CD4-positive, alpha-beta T cell (primary cell): Measurements from ENCODE around the gene HELT. TPM values are rescaled to one million over a fixed set of nuclear protein-coding genes. Genes with fewer than 3 reads are reported as not detected.
"Not testable (repeated sequence)": the region's sequence is repeated elsewhere in the genome, so short reads cannot be mapped to it uniquely, and the experiment has no call there.

Source experiments
- ATAC-seq: fragments of 200-7000 bp; cut with Tn5 transposase; one replicate; pipeline ENCODE4 v1.10.0; 2022; ENCODE audit warnings: mild to moderate bottlenecking; ENCODE audit not compliant: poor library complexity
- CTCF ChIA-PET: fragments of 350-600 bp; sonication (Branson Sonifier 250); formaldehyde crosslinking; loops from one replicate; lab custom pipeline; 2021; ENCODE audit warnings: antibody characterized with exemption, inconsistent platforms; lab: Charles Lee
- POLR2A ChIA-PET: fragments of 350-600 bp; sonication (Branson Sonifier 250); formaldehyde crosslinking; loops from one replicate; lab custom pipeline; 2021; ENCODE audit warnings: antibody characterized with exemption, inconsistent platforms; lab: Charles Lee
- DNase-seq, 14 experiments: peaks; one replicate each; pipeline ENCODE4 v3.0.0-alpha.2; 2013 to 2020; ENCODE audit warnings: mixed read lengths in 2 of 14
- H3K27ac ChIP-seq, 2 donors: one replicate each; pipeline versions ENCODE4 v1.5.1 to v1.7.0; 2013; ENCODE audit warnings: low read length in 2 of 2, low read depth in 1 of 2, mild to moderate bottlenecking in 1 of 2
- H3K27me3 ChIP-seq, 2 experiments: 1 replicate in 1 of 2; 2 replicates in 1 of 2; pipeline versions ENCODE4 v1.6.1 to v1.7.0; 2013; ENCODE audit warnings: low read length in 2 of 2, control low read depth in 1 of 2, mild to moderate bottlenecking in 1 of 2, moderate library complexity in 1 of 2; ENCODE audit not compliant: insufficient read depth in 2 of 2, control insufficient read depth in 1 of 2
- H3K36me3 ChIP-seq: one replicate; pipeline ENCODE4 v1.6.1; 2013; ENCODE audit warnings: low read length, control low read depth; ENCODE audit not compliant: insufficient read depth
- H3K4me1 ChIP-seq: one replicate; pipeline ENCODE4 v1.6.1; 2013; ENCODE audit warnings: low read length, control low read depth; ENCODE audit not compliant: insufficient read depth
- H3K4me3 ChIP-seq: one replicate; pipeline ENCODE4 v1.5.1; 2013; ENCODE audit warnings: mild to moderate bottlenecking, low read length, moderate library complexity
- H3K9me3 ChIP-seq, 2 experiments: 1 replicate in 1 of 2; 2 replicates in 1 of 2; pipeline versions ENCODE4 v1.6.1 to v1.7.0; 2013; ENCODE audit warnings: low read length in 2 of 2, mild to moderate bottlenecking in 2 of 2, control low read depth in 1 of 2, moderate library complexity in 1 of 2; ENCODE audit not compliant: control insufficient read depth in 1 of 2, insufficient read depth in 1 of 2
- H3K27ac Mint-ChIP-seq: one replicate; pipeline ENCODE4 v1.8.0; 2020; ENCODE audit warnings: mixed read lengths
- H3K27me3 Mint-ChIP-seq: one replicate; pipeline ENCODE4 v1.8.0; 2021; ENCODE audit warnings: mixed read lengths
- H3K36me3 Mint-ChIP-seq: one replicate; pipeline ENCODE4 v1.8.0; 2021; ENCODE audit warnings: low read depth, mixed read lengths
- H3K4me1 Mint-ChIP-seq: one replicate; pipeline ENCODE4 v1.8.0; 2021; ENCODE audit warnings: low read depth, mixed read lengths
- H3K4me3 Mint-ChIP-seq: one replicate; pipeline ENCODE4 v1.8.0; 2020; ENCODE audit warnings: mild to moderate bottlenecking, mixed read lengths
- H3K9me3 Mint-ChIP-seq: one replicate; pipeline ENCODE4 v1.8.0; 2020; ENCODE audit warnings: mixed read lengths
- intact Hi-C, 2 experiments: fragments of 100-400 bp; cut with DNase I in 1 of 2; cut with micrococcal nuclease in 1 of 2; formaldehyde crosslinking; loops; one replicate each; pipeline versions ENCODE4 v1.15.1 to v1.9.0; 2023 to 2025; cut with DNase I, micrococcal nuclease
- total RNA-seq, 174 experiments: library from RNA in 2 of 174; stranded (reverse) in 2 of 174; gene quantifications; one replicate each; pipeline ENCODE4 v1.2.3 and lab custom pipeline; 2021 to 2026
- TF ChIP-seq, protein P1 (sequence below): fragments of 200-600 bp; IDR thresholded peaks from one replicate; pipeline ENCODE4 v1.8.0; 2022; ENCODE audit warnings: antibody characterized with exemption, mild to moderate bottlenecking

Gene HELT
- total RNA-seq, 2 experiments from 2014 or later, result not detected

DNA sequence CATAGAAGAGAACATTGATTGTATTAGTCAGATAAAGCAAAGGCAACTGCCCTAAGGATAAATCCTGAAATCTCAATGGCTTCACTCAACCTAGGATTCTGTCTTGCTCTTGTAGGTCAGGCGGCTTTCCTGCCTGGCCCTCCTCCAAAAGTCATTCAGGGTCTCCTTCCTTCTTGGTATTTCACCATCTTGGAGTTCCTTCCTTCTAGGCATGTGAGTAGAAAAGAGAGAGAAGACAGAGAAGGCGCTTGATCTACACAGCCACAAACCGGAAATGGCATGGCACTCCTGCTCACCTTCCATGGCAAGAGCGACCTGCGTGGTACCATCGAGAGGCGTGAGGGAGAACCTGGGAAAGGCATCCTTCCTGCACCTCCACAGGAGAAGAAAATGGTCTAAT is 45.3 kb upstream of the HELT start:
- Mint-ChIP-seq H3K36me3 (peaks cover 5% of the 10 kb centered on the region), H3K27me3 (peaks cover 27% of the 10 kb centered on the region), H3K9me3 (peaks cover 4% of the 10 kb centered on the region), H3K4me3 (no peak overlapping the region), H3K4me1 (no peaks in the 10 kb centered on the region), H3K27ac (no peak overlapping the region)
- DNase-seq (no peak), ATAC-seq (no peak)
- no peak overlapping the region for H3K27ac ChIP-seq
- H3K36me3 ChIP-seq, result no peaks in the 10 kb centered on the region
- H3K4me3 ChIP-seq, result no peak overlapping the region
- TF ChIP-seq, protein P1, sequence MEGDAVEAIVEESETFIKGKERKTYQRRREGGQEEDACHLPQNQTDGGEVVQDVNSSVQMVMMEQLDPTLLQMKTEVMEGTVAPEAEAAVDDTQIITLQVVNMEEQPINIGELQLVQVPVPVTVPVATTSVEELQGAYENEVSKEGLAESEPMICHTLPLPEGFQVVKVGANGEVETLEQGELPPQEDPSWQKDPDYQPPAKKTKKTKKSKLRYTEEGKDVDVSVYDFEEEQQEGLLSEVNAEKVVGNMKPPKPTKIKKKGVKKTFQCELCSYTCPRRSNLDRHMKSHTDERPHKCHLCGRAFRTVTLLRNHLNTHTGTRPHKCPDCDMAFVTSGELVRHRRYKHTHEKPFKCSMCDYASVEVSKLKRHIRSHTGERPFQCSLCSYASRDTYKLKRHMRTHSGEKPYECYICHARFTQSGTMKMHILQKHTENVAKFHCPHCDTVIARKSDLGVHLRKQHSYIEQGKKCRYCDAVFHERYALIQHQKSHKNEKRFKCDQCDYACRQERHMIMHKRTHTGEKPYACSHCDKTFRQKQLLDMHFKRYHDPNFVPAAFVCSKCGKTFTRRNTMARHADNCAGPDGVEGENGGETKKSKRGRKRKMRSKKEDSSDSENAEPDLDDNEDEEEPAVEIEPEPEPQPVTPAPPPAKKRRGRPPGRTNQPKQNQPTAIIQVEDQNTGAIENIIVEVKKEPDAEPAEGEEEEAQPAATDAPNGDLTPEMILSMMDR, result no peak
- H3K4me1 ChIP-seq, result no peaks in the 10 kb centered on the region
- no peaks in the 10 kb centered on the region for H3K27me3 ChIP-seq
- ChIA-PET POLR2A (no interaction called here), CTCF (no interaction called here)
- intact Hi-C loops, result no loop called here
- peaks cover 0 to 7% of the 10 kb centered on the region in 2 experiments for H3K9me3 ChIP-seq

DNA sequence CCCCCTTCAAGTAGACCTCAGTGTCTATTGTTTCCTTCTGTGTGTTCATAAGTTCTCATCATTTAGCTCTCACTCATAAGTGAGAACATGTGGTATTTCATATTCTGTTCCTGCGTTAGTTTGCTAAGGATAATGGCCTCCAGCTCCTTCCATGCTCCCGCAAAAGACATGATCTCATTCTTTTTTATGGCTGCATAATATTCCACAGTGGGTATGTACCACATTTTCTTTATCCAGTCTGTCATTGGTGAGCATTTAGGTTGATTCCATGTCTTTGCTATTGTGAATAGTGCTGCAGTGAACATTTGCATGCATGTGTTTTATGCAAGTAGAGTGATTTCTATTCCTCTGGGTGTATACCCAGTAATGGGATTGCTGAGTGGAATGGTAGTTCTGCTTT is 41.9 kb upstream of the HELT start:
- H3K36me3 Mint-ChIP-seq, H3K27ac Mint-ChIP-seq, H3K9me3 ChIP-seq, H3K27ac ChIP-seq, ATAC-seq, CTCF ChIA-PET, H3K4me1 Mint-ChIP-seq, H3K27me3 ChIP-seq, H3K9me3 Mint-ChIP-seq, H3K36me3 ChIP-seq, DNase-seq, H3K4me1 ChIP-seq, intact Hi-C loops, H3K4me3 Mint-ChIP-seq, H3K4me3 ChIP-seq: not testable (repeated sequence)
- peaks cover 32% of the 10 kb centered on the region for H3K27me3 Mint-ChIP-seq
- POLR2A ChIA-PET, result interaction anchor here (0.6 kb wide), 1 partner anchor 562 kb away, joined by 3 read pairs; no protein-coding TSS in a partner anchor

DNA sequence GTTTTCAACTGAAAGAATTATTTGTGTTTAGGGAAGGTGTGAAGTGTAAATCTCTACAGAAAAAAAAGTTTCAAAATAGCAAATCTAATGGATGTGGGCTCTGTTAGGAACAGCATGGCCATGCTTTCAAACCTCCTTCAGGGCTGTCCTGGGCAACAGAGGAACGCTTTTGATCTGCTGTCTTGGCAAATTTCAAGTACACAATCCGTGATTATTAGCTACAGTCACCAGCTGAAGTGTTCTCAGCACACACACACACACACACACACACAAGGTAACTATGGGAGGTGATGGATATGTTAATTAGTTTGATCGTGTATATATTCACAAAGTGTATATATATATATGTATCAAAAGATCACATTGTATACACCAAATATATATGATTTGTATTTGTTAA is 40.5 kb upstream of the HELT start:
- no peak overlapping the region for H3K27ac ChIP-seq
- CTCF ChIA-PET, result no interaction called here
- H3K36me3 Mint-ChIP-seq, result no peaks in the 10 kb centered on the region
- no peaks in the 10 kb centered on the region for H3K9me3 ChIP-seq
- H3K27me3 Mint-ChIP-seq, result peaks cover 20% of the 10 kb centered on the region
- ATAC-seq (no peak), DNase-seq (no peak)
- no peaks in the 10 kb centered on the region for H3K36me3 ChIP-seq
- no peak overlapping the region for H3K4me3 ChIP-seq
- no peak overlapping the region for H3K27ac Mint-ChIP-seq
- peaks cover 8% of the 10 kb centered on the region for H3K4me1 ChIP-seq
- H3K27me3 ChIP-seq, result no peaks in the 10 kb centered on the region
- POLR2A ChIA-PET, result no interaction called here
- H3K4me1 Mint-ChIP-seq, result no peaks in the 10 kb centered on the region
- no peak overlapping the region for H3K4me3 Mint-ChIP-seq
- H3K9me3 Mint-ChIP-seq, result no peaks in the 10 kb centered on the region
- TF ChIP-seq, protein P1, result no peak
- intact Hi-C loops, result no loop called here

DNA sequence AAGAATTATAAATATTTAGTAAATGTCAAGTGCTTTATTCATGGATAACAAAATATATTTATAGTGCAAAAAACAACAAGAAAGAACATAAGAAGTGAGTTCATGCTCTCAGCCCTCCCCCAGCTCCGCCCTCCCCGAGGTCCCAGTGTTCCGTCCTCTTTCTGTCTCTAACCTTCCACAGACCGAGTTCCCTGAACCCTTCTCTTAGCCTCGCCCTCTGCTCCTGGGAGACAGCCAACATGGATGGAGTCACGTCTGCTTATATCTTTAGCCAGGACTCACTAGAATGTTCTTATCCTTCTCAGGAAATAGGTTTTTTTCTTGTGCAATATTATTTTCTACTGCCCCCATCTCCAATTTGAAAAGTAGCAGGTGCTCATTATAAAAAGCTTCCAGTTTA is 40.1 kb upstream of the HELT start:
- H3K4me3 Mint-ChIP-seq, result no peak overlapping the region

More for the DNA sequence above, 40.1 kb upstream of the HELT start:
- no peaks in the 10 kb centered on the region for H3K9me3 ChIP-seq
- H3K27ac ChIP-seq, result no peak overlapping the region
- ChIA-PET CTCF (no interaction called here), POLR2A (no interaction called here)
- DNase-seq (no peak), ATAC-seq (no peak)
- Mint-ChIP-seq H3K27ac (no peak overlapping the region), H3K27me3 (peaks cover 18% of the 10 kb centered on the region), H3K9me3 (no peaks in the 10 kb centered on the region), H3K4me1 (no peaks in the 10 kb centered on the region), H3K36me3 (no peaks in the 10 kb centered on the region)
- H3K4me3 ChIP-seq, result no peak overlapping the region
- no peaks in the 10 kb centered on the region for H3K36me3 ChIP-seq
- H3K4me1 ChIP-seq, result peaks cover 13% of the 10 kb centered on the region
- H3K27me3 ChIP-seq, result no peaks in the 10 kb centered on the region
- intact Hi-C loops, result no loop called here
- TF ChIP-seq, protein P1, result no peak
